HepG2 (cell line): ENCODE measurements around the gene KRT12. TPM values are rescaled to one million over a fixed set of nuclear protein-coding genes. Genes with fewer than 3 reads are reported as not detected.

Experiments used
- CC2D1A ChIP-seq: sonication (generic); formaldehyde crosslinking; IDR thresholded peaks from 2 replicates; pipeline ENCODE4 v1.8.1; 2023; ENCODE audit warnings: mild to moderate bottlenecking, missing genetic modification reagents
- CCDC6 ChIP-seq: sonication (generic); formaldehyde crosslinking; IDR thresholded peaks from 2 replicates; pipeline ENCODE4 v1.8.1; 2022; ENCODE audit warnings: mild to moderate bottlenecking, missing genetic modification reagents, moderate library complexity
- ETV5 ChIP-seq: IDR thresholded peaks from 2 replicates; pipeline ENCODE4 v1.6.1; 2018; ENCODE audit warnings: missing biosample characterization, missing genetic modification reagents, inconsistent platforms, borderline replicate concordance
- MAFF ChIP-seq: IDR thresholded peaks from 2 replicates; pipeline ENCODE4 v1.6.1; 2011; ENCODE audit warnings: low read depth, low read length, improper control_type of control experiment
- MAFK ChIP-seq, 2 experiments: IDR thresholded peaks in 1 of 2; conservative IDR thresholded peaks in 1 of 2; 2 replicates each; pipeline ENCODE4 v1.6.1; 2011; ENCODE audit warnings: improper control_type of control experiment in 2 of 2, low read length in 2 of 2
- RBFOX2 ChIP-seq: fragments of 200-400 bp; formaldehyde crosslinking; IDR thresholded peaks from 2 replicates; pipeline ENCODE4 v1.6.1; 2017; ENCODE audit warnings: low read depth, mild to moderate bottlenecking, low read length
- SIX4 ChIP-seq: sonication (generic); formaldehyde crosslinking; IDR thresholded peaks from 2 replicates; pipeline ENCODE4 v1.4.0; 2020; ENCODE audit warnings: missing genetic modification reagents
- SOX5 ChIP-seq: IDR thresholded peaks from 2 replicates; pipeline ENCODE4 v1.6.1; 2016; ENCODE audit warnings: borderline replicate concordance
- TEAD2 ChIP-seq: sonication (generic); formaldehyde crosslinking; IDR thresholded peaks from 2 replicates; pipeline ENCODE4 v1.9.0; 2021; ENCODE audit warnings: missing genetic modification reagents
- THAP11 ChIP-seq: IDR thresholded peaks from 2 replicates; pipeline ENCODE4 v1.6.1; 2016; ENCODE audit warnings: missing biosample characterization, missing genetic modification reagents
- ZNF225 ChIP-seq: sonication (generic); formaldehyde crosslinking; IDR thresholded peaks from 2 replicates; pipeline ENCODE4 v1.4.0; 2020; ENCODE audit warnings: mild to moderate bottlenecking, missing genetic modification reagents
- ZNF543 ChIP-seq: sonication (generic); formaldehyde crosslinking; IDR thresholded peaks from 2 replicates; pipeline ENCODE4 v1.4.0; 2020; ENCODE audit warnings: mild to moderate bottlenecking, missing genetic modification reagents
- ZNF891 ChIP-seq: sonication (generic); formaldehyde crosslinking; IDR thresholded peaks from 2 replicates; pipeline ENCODE4 v1.5.0; 2020; ENCODE audit warnings: mild to moderate bottlenecking, missing genetic modification reagents
- polyA plus RNA-seq, 8 experiments: library from polyadenylated mRNA; depleted of rRNA in 3 of 8; stranded (reverse) in 7 of 8; unstranded in 1 of 8; fragments of >200 nt; fragmentation: Illumina TruSeq in 4 of 8; extraction: Trizol in 4 of 8; gene quantifications; 2 replicates each; pipeline versions ENCODE4 v1.2.1 to v1.2.3, GENCODE V29; 2011 to 2016; ENCODE audit warnings: low read depth in 4 of 8, missing spikeins in 1 of 8, mixed read lengths in 1 of 8; ENCODE audit not compliant: insufficient read depth in 1 of 8
- total RNA-seq, 5 experiments: library from RNA; depleted of rRNA; stranded (reverse); fragments of >200 nt; fragmentation: Illumina TruSeq; extraction: Trizol; gene quantifications; 2 replicates each; pipeline ENCODE4 v1.2.3, GENCODE V29; 2016; ENCODE audit warnings: low read depth in 1 of 5
- TF ChIP-seq, protein P1 (sequence below): IDR thresholded peaks from 2 replicates; pipeline ENCODE4 v1.6.1; 2016
- TF ChIP-seq, protein P2 (sequence below): conservative IDR thresholded peaks from 2 replicates; pipeline ENCODE4 v1.6.1; 2018; ENCODE audit warnings: missing genetic modification reagents
- TF ChIP-seq, protein P3 (sequence below): IDR thresholded peaks from 2 replicates; pipeline ENCODE4 v1.6.1; 2012; ENCODE audit warnings: low read length, improper control_type of control experiment
- TF ChIP-seq, protein P4 (sequence below): sonication (generic); formaldehyde crosslinking; IDR thresholded peaks from 2 replicates; pipeline ENCODE4 v1.4.0; 2020; ENCODE audit warnings: missing genetic modification reagents
- TF ChIP-seq, protein P5 (sequence below): sonication (generic); formaldehyde crosslinking; IDR thresholded peaks from 2 replicates; pipeline ENCODE4 v1.9.0; 2022; ENCODE audit warnings: low read depth, missing genetic modification reagents
- TF ChIP-seq, protein P6 (sequence below): sonication (generic); formaldehyde crosslinking; IDR thresholded peaks from 2 replicates; pipeline ENCODE4 v1.4.0; 2020; ENCODE audit warnings: mild to moderate bottlenecking, missing genetic modification reagents

The KRT12 gene
- total and polyA plus RNA-seq, 2 of the 13 experiments (the other 11 are each of a cell fraction or from before 2014, with no cell fraction given), result 0.07 to 0.09 TPM

DNA sequence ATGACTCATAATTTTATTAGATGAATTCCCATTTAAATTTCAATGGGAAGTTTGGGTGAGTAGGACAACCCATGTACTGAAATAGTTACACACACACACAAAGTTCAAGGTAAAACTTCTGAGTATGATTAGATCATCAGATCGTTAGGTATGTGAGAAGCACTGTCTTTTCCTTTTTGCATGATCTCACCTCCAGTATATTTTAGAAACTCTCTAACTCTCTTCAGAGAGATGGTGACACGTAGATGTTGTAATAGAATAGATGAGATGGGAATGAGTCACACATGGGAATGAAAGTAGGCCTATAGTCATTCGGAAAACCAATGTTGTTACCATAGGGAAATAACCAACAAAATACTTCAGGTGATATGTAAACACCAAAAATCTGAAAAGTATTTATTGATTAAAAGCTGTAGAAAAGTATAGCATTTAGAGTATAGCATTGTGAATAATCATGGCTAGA lies 48.2 kb upstream of the KRT12 start (continued):
- TF ChIP-seq MAFF (peak; percentile 9; the same call in 1 of the 2 replicates), ETV5 (CRISPR knock-in tag) (peak; percentile 49; the same call in 1 of the 2 replicates), THAP11 (CRISPR knock-in tag) (no peak), SIX4 (CRISPR knock-in tag) (no peak), CCDC6 (CRISPR knock-in tag) (no peak), SOX5 (CRISPR knock-in tag) (peak; percentile 66), ZNF225 (CRISPR knock-in tag) (no peak), ZNF891 (CRISPR knock-in tag) (no peak), MAFK (conservative IDR thresholded peaks at IDR 0.05 in 1 of 2, IDR thresholded peaks at IDR 0.05 in 1 of 2; ENCODE audit: low read length in 2 of 2) (no peak), CC2D1A (CRISPR knock-in tag) (no peak), RBFOX2 (no peak), ZNF543 (CRISPR knock-in tag) (no peak), TEAD2 (no peak)
- TF ChIP-seq, protein P1, sequence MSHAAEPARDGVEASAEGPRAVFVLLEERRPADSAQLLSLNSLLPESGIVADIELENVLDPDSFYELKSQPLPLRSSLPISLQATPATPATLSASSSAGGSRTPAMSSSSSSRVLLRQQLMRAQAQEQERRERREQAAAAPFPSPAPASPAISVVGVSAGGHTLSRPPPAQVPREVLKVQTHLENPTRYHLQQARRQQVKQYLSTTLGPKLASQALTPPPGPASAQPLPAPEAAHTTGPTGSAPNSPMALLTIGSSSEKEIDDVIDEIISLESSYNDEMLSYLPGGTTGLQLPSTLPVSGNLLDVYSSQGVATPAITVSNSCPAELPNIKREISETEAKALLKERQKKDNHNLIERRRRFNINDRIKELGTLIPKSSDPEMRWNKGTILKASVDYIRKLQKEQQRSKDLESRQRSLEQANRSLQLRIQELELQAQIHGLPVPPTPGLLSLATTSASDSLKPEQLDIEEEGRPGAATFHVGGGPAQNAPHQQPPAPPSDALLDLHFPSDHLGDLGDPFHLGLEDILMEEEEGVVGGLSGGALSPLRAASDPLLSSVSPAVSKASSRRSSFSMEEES (CRISPR knock-in tag), result peak; percentile 38; the same call in 1 of the 2 replicates
- TF ChIP-seq, protein P2, sequence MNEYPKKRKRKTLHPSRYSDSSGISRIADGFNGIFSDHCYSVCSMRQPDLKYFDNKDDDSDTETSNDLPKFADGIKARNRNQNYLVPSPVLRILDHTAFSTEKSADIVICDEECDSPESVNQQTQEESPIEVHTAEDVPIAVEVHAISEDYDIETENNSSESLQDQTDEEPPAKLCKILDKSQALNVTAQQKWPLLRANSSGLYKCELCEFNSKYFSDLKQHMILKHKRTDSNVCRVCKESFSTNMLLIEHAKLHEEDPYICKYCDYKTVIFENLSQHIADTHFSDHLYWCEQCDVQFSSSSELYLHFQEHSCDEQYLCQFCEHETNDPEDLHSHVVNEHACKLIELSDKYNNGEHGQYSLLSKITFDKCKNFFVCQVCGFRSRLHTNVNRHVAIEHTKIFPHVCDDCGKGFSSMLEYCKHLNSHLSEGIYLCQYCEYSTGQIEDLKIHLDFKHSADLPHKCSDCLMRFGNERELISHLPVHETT, result no peak
- TF ChIP-seq, protein P3, sequence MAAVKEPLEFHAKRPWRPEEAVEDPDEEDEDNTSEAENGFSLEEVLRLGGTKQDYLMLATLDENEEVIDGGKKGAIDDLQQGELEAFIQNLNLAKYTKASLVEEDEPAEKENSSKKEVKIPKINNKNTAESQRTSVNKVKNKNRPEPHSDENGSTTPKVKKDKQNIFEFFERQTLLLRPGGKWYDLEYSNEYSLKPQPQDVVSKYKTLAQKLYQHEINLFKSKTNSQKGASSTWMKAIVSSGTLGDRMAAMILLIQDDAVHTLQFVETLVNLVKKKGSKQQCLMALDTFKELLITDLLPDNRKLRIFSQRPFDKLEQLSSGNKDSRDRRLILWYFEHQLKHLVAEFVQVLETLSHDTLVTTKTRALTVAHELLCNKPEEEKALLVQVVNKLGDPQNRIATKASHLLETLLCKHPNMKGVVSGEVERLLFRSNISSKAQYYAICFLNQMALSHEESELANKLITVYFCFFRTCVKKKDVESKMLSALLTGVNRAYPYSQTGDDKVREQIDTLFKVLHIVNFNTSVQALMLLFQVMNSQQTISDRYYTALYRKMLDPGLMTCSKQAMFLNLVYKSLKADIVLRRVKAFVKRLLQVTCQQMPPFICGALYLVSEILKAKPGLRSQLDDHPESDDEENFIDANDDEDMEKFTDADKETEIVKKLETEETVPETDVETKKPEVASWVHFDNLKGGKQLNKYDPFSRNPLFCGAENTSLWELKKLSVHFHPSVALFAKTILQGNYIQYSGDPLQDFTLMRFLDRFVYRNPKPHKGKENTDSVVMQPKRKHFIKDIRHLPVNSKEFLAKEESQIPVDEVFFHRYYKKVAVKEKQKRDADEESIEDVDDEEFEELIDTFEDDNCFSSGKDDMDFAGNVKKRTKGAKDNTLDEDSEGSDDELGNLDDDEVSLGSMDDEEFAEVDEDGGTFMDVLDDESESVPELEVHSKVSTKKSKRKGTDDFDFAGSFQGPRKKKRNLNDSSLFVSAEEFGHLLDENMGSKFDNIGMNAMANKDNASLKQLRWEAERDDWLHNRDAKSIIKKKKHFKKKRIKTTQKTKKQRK, result no peak
- TF ChIP-seq, protein P4, sequence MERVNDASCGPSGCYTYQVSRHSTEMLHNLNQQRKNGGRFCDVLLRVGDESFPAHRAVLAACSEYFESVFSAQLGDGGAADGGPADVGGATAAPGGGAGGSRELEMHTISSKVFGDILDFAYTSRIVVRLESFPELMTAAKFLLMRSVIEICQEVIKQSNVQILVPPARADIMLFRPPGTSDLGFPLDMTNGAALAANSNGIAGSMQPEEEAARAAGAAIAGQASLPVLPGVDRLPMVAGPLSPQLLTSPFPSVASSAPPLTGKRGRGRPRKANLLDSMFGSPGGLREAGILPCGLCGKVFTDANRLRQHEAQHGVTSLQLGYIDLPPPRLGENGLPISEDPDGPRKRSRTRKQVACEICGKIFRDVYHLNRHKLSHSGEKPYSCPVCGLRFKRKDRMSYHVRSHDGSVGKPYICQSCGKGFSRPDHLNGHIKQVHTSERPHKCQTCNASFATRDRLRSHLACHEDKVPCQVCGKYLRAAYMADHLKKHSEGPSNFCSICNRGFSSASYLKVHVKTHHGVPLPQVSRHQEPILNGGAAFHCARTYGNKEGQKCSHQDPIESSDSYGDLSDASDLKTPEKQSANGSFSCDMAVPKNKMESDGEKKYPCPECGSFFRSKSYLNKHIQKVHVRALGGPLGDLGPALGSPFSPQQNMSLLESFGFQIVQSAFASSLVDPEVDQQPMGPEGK (CRISPR knock-in tag), result no peak
- TF ChIP-seq, protein P5, sequence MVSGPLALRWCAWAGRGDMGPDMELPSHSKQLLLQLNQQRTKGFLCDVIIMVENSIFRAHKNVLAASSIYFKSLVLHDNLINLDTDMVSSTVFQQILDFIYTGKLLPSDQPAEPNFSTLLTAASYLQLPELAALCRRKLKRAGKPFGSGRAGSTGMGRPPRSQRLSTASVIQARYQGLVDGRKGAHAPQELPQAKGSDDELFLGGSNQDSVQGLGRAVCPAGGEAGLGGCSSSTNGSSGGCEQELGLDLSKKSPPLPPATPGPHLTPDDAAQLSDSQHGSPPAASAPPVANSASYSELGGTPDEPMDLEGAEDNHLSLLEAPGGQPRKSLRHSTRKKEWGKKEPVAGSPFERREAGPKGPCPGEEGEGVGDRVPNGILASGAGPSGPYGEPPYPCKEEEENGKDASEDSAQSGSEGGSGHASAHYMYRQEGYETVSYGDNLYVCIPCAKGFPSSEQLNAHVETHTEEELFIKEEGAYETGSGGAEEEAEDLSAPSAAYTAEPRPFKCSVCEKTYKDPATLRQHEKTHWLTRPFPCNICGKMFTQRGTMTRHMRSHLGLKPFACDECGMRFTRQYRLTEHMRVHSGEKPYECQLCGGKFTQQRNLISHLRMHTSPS (CRISPR knock-in tag), result no peak
- TF ChIP-seq, protein P6, sequence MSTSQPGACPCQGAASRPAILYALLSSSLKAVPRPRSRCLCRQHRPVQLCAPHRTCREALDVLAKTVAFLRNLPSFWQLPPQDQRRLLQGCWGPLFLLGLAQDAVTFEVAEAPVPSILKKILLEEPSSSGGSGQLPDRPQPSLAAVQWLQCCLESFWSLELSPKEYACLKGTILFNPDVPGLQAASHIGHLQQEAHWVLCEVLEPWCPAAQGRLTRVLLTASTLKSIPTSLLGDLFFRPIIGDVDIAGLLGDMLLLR, result no peak
